ENCODE results near the gene TEX19. TPM values are rescaled to one million over a fixed set of nuclear protein-coding genes. Genes with fewer than 3 reads are reported as not detected.

TEX19 gene
- total RNA-seq, 2 experiments from 2014 or later, result not detected

DNA sequence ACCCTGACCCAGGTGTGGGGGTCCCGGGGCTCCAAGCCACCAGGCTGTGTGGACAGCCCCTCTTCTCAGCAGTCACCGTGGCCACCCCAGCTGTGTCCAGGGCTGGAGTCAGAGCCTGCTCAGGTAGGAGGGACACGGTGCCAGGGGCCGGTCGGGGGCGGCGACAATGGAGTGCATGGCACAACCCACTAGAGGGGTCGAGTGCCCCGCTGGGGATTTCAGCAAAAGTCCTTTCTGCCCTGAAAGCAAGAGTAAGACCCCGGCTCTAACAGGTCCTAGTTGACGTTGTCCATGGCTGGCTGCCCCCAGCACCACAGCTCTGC, 23.8 kb downstream of the TEX19 start:
- ATAC-seq, result no peak
- Mint-ChIP-seq H3K36me3 (ENCODE audit: low read depth) (no peaks in the 10 kb centered on the region), H3K4me3 (no peak overlapping the region), H3K27me3 (peaks cover 17% of the 10 kb centered on the region), H3K9me3 (no peaks in the 10 kb centered on the region), H3K27ac (no peak overlapping the region), H3K4me1 (ENCODE audit: low read depth) (peaks cover 3% of the 10 kb centered on the region)
- no peak for DNase-seq
- ChIA-PET POLR2A (no interaction called here), CTCF (no interaction called here)
- TF ChIP-seq, protein P1, sequence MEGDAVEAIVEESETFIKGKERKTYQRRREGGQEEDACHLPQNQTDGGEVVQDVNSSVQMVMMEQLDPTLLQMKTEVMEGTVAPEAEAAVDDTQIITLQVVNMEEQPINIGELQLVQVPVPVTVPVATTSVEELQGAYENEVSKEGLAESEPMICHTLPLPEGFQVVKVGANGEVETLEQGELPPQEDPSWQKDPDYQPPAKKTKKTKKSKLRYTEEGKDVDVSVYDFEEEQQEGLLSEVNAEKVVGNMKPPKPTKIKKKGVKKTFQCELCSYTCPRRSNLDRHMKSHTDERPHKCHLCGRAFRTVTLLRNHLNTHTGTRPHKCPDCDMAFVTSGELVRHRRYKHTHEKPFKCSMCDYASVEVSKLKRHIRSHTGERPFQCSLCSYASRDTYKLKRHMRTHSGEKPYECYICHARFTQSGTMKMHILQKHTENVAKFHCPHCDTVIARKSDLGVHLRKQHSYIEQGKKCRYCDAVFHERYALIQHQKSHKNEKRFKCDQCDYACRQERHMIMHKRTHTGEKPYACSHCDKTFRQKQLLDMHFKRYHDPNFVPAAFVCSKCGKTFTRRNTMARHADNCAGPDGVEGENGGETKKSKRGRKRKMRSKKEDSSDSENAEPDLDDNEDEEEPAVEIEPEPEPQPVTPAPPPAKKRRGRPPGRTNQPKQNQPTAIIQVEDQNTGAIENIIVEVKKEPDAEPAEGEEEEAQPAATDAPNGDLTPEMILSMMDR (IDR thresholded peaks at IDR 0.05), result no peak
- intact Hi-C loops (cut with micrococcal nuclease), result no loop called here

DNA sequence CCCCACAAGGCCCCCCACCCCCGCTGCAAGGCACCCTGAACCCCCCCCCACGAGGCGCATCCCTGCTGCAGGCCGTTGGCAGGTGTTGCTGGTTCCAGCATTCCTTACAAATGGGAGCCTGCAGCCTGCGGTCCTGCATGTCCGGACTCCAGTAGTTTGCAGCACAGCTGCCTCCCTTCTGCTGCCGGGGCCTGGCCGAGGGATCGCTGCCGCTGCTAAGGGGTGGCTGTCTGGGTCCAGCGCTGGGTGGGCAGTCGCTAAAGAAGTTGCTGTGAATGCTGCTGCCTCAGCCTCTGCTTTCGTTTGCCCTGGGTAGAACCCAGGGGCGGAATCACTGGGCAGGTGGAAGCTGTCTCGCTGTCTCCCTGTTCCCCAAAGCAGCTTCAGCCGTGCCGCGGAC, 24.4 kb downstream of the TEX19 start:
- DNase-seq (no peak), ATAC-seq (no peak)
- H3K36me3 Mint-ChIP-seq (ENCODE audit: low read depth), result no peaks in the 10 kb centered on the region
- H3K27ac Mint-ChIP-seq, result no peak overlapping the region
- intact Hi-C loops (cut with micrococcal nuclease), result no loop called here
- H3K9me3 Mint-ChIP-seq, result no peaks in the 10 kb centered on the region
- peaks cover 17% of the 10 kb centered on the region for H3K27me3 Mint-ChIP-seq
- POLR2A ChIA-PET, result no interaction called here
- CTCF ChIA-PET, result no interaction called here
- H3K4me1 Mint-ChIP-seq (ENCODE audit: low read depth), result peaks cover 3% of the 10 kb centered on the region
- no peak overlapping the region for H3K4me3 Mint-ChIP-seq
- TF ChIP-seq, protein P1 (IDR thresholded peaks at IDR 0.05), result no peak

DNA sequence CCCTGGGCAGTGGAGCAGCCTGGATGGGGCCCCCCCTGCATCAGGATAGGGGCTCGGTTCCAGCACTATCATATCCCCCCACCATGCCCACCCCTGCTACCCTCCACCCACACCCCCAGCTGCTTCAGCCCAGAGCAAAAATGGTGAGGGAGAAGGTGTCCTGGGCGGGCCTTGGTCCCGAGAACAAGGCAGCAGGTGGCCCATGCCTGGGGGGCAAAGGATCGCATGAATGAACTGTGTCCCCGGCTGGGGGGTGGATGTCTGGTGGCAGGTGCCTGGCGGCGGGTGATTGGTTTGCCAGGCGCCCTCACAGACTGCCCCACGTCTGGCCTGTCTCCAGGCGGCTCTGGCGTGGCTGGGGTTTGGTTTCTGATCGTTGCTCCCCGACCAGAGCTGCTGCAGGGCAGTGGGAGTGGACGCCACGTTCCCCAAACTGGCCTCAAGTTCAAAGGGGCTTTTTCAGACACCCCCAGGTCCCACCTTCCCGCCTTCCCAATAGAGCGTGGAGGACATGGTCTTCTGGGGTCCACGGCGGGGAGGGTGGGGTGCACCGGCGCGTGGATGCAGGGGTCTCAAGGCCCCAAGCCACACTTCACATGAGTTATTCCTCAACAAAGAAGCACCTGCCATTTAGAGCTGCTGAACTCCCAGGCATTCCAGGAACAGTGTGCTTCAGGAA, 25.1 kb downstream of the TEX19 start:
- ChIA-PET CTCF (no interaction called here), POLR2A (interaction anchor here (1.0 to 1.4 kb wide), 2 partner anchors 14 to 154 kb away, joined by 3 to 6 read pairs; no protein-coding TSS in a partner anchor)
- Mint-ChIP-seq H3K9me3 (no peaks in the 10 kb centered on the region), H3K4me1 (ENCODE audit: low read depth) (peaks cover 3% of the 10 kb centered on the region), H3K27ac (no peak overlapping the region), H3K27me3 (peaks cover 14% of the 10 kb centered on the region), H3K36me3 (ENCODE audit: low read depth) (no peaks in the 10 kb centered on the region), H3K4me3 (no peak overlapping the region)
- ATAC-seq, result no peak
- TF ChIP-seq, protein P1 (IDR thresholded peaks at IDR 0.05), result no peak
- DNase-seq, result no peak
- intact Hi-C loops (cut with micrococcal nuclease), result no loop called here

DNA sequence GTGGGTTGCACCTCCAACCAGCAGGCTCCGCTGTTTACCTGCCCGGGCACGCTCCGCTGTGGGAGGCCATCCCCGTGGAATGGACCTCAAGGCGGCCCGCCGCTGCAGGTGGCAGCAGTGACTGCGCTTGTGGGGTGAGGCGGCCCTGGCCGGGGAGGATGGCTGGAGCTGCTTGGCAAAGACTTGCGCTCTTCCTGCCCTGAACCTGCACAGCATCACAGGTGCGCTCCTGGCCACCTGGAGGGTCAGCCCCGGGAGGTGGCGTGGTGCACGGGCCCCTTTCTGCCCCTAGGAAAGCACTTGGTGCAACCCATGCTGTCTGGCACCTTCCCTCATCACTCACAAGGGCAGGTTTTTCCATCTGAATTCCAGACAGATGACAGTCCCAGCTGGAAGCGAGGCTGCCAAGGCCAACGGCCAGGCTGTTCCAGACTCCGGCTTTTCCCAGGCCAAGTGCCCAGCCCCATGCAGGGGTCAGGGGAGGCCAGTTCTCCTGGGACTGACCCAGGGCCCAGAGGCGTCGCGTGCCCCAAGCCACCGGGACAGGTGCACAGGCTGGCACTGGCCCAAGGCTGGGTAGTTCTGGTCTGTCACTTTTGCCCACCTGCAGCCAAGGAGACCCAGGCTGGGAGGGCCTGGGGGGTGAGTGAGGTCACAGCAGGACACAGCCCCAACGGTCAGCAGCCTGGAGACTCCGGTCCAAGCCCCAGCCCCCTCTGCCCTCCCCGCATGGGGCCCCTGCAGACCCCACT, 25.9 kb downstream of the TEX19 start:
- POLR2A ChIA-PET, result interaction anchor here (0.6 to 1.4 kb wide), 3 partner anchors 14 to 185 kb away, joined by 3 to 6 read pairs (median 3); no protein-coding TSS in a partner anchor
- Mint-ChIP-seq H3K4me3 (no peak overlapping the region), H3K9me3 (no peaks in the 10 kb centered on the region), H3K27me3 (peaks cover 12% of the 10 kb centered on the region), H3K27ac (no peak overlapping the region), H3K4me1 (ENCODE audit: low read depth) (peaks cover 3% of the 10 kb centered on the region), H3K36me3 (ENCODE audit: low read depth) (no peaks in the 10 kb centered on the region)
- CTCF ChIA-PET, result no interaction called here
- TF ChIP-seq, protein P1 (IDR thresholded peaks at IDR 0.05), result no peak
- no peak for DNase-seq
- intact Hi-C loops (cut with micrococcal nuclease), result no loop called here
- ATAC-seq, result no peak

DNA sequence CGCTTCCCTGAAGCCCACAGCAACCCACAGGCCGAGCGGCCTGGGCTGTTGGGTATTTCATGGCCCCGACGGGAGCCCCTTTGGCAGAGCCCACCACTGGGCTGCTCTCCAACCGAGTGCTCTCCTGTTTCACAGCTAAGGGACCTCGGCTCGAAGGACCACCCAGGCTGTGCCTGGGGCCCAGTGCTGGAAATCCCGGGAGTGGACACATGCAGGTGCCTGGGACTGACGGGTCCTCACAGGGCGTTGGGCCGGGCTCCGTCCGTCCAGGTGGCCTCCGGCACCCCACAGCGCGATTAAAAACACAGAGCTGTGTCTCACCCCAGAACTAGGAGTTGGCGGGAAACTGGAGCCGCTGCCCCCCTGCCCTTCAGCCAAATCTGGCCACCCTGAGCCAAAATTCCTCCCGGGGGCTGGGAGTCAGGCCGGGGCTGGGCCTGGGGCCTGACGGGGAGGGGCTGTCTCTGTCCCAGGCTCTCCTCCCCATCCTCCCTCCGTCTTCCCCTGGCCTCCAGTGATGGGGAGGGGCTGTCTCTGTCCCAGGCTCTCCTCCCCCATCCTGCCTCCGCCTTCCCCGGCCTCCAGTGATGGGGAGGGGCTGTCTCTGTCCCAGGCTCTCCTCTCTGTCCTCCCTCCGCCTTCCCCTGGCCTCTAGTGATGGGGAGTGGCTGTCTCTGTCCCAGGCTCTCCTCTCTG, 26.7 kb downstream of the TEX19 start:
- ChIA-PET CTCF (no interaction called here), POLR2A (interaction anchor here (0.6 kb wide), 1 partner anchor 186 kb away, joined by 3 read pairs; no protein-coding TSS in a partner anchor)
- peaks cover 9% of the 10 kb centered on the region for H3K27me3 Mint-ChIP-seq
- H3K4me3 Mint-ChIP-seq, result no peak overlapping the region
- no peaks in the 10 kb centered on the region for H3K36me3 Mint-ChIP-seq (ENCODE audit: low read depth)
- intact Hi-C loops (cut with micrococcal nuclease), result no loop called here
- no peak for ATAC-seq
- no peaks in the 10 kb centered on the region for H3K9me3 Mint-ChIP-seq
- TF ChIP-seq, protein P1 (IDR thresholded peaks at IDR 0.05), result no peak
- H3K27ac Mint-ChIP-seq, result no peak overlapping the region
- no peak for DNase-seq
- H3K4me1 Mint-ChIP-seq (ENCODE audit: low read depth), result peaks cover 3% of the 10 kb centered on the region

Measured in activated CD8-positive, alpha-beta T cell treated with anti-CD3 and anti-CD28 coated beads for 36 hours (primary cell).